Measurements from ENCODE around the gene TSHZ1.

TSHZ1 gene

DNA sequence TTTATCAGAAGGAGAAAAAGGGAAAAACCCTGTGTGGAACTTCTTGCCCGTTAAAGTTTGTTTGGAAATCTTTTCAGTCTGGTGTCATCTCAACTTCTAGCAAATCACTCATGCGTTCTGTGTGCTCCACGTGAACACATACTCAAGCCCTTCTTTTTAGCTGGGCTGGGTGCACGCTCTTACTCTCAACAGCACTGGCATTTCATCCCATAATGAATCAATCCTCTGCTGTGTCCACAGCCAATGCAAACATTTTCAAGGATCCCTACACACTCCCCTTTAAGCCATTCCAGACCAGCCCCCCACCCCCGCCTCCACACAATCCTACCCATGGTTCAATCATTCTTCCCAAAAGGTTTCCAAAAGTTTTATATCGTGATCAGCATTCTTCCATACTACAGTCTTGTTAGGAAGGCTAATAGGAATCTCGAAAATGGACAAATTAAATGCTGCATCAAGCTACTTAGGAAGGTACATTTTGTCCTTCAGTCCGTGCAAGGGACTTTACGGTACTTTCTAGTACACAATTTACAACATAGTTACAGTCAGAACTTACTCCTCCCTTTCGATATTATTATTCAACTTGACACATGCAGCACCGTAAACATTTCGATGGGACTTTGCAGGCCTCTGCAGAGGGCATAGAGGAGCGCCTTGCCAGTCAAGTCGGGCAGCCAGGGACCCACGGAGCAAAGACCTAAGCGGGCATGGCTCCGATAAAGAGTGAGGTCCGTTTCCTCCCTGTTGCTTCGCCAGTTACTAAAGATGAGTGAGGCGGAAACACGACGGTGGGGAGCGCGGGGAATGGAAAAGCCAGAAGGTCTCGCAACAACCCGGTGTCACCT, 3.1 kb upstream of the TSHZ1 start:
- peak; percentile 80 for DNase-seq (ENCODE audit: low read depth)

DNA sequence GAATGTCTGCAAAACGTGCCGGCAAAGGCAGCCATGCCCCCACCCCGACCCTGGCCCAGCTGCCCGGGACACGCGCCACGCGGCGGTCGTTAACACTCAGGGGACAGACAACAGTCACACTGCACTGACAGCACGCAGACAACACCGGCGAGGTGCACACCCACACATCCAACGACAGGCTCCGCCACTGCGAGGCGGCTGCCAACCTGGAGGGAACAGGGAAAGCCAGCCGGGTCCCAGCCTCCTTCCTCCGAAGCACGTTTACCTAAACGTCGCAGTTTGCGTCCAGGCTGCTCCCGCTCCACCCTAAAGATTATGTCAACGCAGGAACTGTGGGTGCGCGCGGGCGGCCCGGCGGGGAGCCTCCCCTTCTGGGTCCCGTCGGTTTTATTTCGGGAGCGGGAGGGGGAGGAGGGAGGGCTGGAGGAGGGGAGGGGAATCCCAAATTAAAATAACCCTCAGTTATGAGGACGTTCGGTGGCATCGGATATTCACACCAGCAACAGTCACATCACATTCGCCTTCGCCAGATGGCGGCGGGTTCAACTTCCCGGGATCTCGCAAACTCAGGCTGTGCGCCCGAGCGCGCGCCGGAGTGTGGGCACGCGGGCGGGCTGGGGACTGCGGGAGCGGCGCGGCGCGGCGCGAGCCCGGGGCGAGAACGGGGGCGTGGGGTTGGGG, 2.3 kb upstream of the TSHZ1 start:
- peak; percentile 59 for DNase-seq (ENCODE audit: low read depth)

DNA sequence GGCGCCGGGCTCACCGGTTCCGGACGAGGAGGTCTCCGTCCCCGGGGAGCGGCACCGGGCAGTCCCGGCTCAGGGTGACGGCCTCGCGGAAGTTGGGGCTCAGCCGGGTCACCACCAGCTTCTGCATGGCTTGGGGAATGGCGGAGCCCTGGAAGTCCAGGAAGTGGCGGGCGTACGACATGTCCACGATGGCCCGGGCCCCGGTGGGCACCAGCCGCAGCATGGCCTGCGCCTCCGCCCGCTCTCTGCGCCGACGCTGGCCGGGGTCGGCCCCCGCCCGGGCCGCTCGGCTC, 1.8 kb upstream of the TSHZ1 start:
- no peak for DNase-seq (ENCODE audit: low read depth)

DNA sequence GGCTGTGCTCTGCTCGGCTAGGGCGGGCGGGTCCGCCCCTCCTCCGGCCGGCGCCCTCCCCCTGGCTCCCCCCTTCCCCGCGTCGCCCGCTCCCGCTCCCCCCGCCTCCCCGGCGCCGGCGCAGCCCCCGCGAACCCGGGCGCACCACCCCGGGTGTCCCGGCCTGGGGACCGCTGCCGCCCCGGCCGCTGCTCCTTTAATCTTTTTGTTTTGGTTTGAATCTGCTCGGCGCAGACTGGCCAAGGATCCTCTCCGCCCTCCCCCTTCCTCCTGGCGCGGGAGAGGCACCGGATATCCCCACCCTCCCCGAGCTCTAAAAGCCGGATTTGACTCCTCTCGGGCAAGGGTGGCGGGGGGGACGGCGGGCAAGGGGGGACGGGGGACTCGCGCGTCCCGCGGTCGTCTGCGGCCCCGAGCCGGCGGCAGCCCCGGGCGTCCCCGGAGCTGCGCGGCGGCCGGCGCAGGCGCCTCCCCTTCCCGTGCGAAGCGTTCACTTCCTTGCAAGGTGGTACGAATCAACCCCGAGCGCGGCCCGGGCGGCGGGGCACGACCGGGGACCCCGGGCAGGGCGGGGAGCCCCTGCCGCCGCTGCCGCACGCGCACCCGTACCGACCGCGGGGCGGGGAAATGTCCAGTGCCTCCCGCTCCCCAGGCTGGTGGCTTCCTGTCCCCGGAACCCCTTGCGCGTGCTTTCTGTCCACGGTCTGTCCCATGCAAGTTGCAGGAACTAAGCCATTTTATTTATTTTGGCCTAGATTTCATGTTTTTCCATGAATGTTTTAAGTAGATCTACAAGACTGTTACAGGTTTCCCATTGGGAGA, 1.3 kb upstream of the TSHZ1 start, which contains the start of gene PTGR3:
TSS of gene PTGR3 (minus strand) at position 11 of the 822 bp plus-strand sequence. CDS start 81 bp downstream, outside the sequence.
- peak; percentile 91 for DNase-seq (ENCODE audit: low read depth)

DNA sequence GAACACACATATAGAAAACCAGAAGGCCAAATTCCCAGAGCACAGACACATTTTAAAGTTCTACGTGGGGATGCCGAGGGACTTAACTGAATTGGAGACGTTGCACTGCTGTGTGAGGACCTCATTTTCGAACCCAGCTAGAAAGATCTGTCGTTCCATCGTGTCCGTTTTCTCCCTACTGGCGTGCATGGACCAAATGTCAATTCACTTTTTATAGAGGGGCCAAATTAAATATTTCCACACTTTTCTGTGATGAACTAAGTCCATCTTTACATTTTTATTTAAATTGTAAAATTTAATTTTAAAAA, 692 bp upstream of the TSHZ1 start:
- DNase-seq (ENCODE audit: low read depth): no peak

DNA sequence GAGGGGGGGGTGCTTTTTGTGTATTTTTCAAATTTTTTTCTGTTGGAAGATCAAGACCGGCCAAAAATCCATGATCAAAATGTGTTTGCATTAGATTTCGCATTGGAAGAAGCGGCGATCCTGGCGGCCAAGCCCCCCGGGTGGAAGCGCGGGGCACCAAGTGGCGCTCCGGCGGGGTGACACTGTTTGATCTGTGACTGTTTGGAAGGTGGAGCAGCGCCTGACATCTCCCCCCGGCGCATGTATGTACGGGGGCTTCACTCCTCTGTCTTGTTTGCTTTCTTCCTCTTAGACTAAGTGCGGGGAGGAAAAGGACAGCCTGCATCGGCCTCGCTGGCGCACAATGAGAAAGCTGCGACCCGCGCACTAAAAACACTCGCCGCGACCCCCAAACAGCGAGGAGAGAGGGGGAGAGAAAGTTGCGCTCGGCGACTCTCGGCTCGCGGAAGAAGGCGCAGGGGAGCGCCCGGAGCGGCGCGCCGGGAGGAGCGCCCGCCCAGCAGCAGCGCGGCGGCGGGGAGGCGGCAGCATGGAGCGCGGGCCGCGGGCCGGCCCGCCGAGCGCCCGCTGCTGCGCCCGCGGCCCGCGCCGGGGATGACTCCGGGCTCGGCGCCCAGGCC, 515 bp downstream of the TSHZ1 start:
- DNase-seq (ENCODE audit: low read depth): no peak

DNA sequence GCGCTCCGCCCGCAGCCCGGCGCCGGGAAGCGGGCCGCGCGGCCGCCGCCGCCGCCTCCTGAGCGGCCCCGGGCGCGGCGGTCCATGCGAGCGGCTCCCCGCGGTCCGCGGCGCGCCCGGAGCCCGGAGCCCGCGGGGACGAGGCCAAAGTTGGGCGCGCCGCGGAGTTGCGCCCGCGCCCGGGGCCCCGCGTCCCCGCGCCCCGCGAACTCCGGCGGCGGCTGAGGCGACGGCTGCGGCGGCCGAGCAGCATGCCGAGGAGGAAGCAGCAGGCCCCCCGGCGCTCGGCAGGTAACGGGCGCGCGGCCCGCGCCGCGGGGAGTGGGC, 992 bp downstream of the TSHZ1 start:
- no peak for DNase-seq (ENCODE audit: low read depth)

DNA sequence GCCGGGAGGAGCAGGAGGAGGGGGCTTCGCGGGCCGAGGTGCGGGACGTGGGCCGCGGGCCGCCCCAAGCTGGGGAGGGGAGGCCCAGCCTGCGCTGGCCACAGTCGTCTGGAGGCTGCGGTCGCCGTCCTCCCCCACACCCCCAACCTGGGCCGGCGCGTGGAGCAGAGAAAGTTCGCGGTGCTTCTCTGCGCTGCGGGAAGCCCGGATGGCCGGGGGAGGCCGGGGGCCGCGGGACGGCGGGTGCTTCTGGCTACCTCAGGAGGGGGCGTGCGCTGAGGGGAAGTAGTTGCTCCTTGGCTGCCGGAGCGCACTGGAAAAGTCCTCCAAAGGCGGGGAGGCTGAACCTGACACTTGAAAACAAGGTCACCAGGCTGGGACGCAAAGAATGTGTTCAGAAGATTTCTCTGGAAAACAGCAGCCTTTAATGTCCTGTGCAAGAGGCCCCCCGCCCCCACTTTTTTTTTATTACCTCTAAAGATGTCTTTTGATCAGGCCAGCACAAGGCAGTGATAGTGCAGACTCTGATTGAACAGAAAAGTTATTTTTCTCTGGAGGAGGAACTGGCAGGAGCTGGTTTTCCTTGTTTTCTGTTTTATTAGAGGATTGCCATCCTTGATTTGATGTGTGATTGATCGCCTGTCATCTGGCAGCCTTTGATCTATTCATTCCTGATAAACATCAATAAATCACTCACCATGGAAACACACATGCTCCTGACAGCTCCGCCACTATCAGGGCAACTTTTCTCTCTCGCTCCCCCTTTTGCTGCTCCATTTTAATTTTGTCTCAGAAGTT, 1.6 kb downstream of the TSHZ1 start:
- peak; percentile 49 for DNase-seq (ENCODE audit: low read depth)

DNA sequence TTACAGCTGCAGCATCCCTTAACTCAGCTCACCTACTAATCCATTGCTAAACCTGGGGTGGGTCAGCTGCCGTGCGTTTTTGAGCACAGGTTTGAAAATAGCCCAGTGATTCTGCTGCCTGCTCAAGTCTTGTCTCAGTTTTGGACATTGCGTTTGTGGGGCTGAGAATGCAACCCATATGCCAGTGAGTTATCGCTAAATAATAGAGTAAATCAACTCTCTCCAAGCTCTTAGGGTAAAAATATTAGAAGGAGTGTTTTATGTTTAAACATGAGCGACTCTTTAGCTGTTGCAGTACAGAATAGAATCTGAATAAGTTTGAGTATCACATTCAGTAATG, 2.1 kb downstream of the TSHZ1 start:
- DNase-seq (ENCODE audit: low read depth): no peak

DNA sequence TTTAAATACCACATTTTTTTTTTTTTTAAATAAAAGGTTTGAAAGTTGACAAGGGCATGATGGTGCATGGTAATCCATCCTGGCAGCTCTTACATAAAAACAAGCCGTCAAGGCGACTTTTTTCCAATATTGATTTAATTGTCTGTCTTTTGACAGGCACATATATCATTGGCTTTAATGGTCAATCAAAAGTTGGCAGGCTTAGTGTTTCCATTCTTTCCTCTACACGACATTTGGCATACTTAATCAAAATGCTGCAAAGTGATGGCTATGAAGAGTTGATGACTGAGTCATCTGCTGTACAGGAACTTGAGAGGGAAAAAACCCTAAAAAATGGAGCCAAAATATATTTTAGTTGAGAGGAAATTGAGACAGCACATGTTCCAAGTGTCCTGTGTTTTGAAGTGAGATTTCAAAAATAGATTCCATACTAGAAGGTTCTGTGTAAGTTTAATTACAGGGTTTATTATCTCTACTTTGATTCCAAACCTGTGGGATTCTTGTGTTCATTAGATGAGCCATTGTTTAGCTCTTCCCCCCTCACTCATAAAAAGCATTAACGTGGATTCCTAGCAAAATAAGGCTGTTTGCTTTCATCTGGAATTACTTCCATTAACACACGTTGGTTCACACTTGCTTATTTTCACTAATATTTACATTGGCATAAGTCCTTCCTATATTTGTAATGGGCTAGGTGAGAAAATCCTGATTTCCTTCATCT, 3.2 kb downstream of the TSHZ1 start:
- peak; percentile 89 for DNase-seq (ENCODE audit: low read depth)

DNA sequence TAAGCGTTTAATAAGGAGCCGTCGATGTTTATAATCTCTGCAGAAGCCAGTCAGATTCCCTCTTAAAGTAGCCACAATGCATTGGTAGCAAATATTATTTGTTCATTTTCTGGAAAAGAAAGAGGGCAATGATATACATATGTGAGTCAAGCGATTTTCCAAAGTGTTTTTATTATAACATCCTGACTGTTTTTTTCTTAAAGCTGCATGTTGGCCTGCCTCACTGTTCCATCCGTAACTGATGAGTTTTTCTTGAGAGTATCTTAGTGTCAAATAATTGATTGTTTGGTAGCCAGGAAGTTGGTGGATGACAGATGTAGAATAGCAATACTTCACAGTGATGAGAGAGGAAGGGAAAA, 3.7 kb downstream of the TSHZ1 start:
- DNase-seq (ENCODE audit: low read depth): no peak

DNA sequence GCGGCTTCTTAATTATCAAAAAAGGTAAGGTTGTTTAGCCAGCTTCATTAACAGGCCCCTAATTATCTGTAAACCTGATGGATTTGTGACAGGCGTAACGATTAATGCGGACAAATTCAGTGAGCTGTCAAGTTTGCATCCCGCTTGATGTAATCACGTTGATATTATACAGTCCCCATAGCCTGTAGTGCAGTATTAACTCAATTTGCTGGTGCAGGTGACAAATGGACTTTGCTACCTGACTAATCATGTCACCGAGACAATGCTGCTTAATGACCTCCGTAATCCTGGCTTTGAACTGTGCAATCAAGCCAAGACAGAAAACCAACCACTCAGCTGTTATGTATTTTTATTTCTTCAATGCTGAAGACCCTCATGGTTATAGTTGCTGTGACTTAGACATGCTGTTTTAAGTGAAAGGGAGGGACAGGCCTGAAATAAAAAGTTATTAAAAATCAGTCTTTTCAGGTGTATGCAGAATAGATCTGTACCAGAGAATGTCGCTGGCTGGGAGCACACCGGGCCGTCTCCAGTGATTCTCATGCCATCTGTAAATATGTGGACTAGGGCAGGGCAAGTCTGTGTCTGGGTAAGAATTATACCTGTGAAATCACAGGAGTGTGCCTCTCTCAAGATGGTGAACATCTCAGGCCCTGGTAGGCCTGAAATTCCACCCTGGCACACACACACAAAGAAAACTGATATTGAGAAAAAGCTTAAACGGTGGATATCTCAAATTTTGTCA, 4.3 kb downstream of the TSHZ1 start:
- DNase-seq (ENCODE audit: low read depth): no peak

DNA sequence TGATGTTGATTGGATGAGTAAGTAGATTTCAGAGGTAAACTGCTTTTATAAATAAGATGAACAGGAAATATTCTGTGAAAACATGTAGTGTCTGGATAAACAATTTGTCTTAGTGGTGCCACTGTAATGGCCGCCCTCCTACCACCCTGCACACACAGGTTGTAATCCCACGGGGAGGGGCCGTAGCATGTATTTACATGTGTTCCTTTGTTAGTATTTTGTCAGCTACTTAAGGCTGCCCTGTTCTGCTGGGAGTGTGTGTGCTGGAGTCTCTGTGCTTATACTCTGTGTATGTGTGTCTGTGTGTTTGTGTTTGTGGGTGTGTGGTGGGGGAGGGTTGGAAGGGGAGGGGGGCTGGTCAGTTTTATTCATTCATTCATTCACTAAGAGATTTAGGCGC, 5.1 kb downstream of the TSHZ1 start:
- no peak for DNase-seq (ENCODE audit: low read depth)

DNA sequence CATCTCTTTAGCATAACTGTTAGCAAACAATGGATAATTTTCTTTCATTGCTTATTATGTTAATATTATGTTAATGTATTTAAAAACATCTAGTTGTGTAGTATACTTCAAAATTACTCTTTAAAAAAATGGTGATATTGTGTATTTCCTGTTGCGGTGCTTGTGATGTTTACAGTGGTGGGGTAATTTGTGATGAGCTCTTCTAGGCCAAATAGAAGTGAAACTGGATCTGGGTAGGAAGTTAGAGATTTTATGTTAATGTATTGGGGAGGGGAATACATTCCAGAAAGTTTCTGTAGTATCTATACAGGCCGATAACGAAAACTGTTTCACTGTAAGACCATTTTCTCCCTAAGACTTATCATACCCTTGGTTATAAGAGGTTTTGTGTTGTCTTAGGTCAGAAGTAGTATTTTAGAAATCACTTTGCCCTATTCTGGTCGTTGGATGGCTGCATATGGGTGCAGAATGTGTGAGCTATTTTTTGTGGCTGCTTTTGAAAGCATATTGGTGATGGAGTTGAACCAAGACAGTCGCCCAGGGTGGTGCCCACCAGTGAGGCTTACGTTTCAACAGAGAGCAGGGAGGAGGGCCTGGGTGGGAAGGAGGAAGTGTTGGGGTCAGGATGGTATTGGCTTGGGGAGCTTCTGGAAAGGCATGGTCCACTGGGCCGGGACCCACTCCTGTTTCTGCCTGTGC, 5.8 kb downstream of the TSHZ1 start:
- DNase-seq (ENCODE audit: low read depth): peak; percentile 59

DNA sequence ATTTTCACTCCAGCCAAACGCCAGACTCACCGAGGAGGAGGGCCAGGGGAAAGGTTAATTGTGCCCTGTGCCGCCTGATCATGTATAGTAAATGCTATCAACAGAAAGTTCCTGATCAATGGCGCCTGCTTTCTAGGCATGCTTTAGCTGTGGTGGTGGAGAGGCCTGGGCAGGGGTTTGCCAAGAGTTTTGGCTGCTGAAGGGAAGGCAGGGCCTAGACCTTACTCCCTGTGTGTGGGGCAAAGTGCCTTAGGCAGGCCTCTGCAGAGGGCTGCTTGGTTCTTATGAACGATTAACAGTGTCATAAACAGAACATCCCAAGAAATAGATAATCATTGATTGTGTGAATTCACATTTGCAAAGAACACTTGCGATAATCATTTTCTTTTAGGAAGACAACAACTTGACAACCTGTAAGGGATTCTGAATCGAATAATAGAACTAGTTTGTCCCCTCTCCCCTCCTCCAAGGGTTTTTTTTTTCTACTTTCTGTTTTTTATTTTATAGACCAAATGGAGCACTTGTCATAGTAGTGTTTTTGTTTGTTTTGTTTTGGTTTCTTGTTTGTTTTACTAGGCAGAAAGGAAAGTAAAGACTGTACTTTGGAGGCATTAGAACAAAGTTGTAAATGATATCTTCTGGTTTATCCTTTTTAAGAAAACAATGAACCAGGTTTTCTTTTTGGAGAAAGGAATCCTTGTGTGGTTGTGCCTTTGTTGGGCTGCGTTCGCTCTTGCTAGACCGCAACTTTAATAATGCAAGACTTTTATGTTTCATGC, 6.5 kb downstream of the TSHZ1 start:
- no peak for DNase-seq (ENCODE audit: low read depth)

DNA sequence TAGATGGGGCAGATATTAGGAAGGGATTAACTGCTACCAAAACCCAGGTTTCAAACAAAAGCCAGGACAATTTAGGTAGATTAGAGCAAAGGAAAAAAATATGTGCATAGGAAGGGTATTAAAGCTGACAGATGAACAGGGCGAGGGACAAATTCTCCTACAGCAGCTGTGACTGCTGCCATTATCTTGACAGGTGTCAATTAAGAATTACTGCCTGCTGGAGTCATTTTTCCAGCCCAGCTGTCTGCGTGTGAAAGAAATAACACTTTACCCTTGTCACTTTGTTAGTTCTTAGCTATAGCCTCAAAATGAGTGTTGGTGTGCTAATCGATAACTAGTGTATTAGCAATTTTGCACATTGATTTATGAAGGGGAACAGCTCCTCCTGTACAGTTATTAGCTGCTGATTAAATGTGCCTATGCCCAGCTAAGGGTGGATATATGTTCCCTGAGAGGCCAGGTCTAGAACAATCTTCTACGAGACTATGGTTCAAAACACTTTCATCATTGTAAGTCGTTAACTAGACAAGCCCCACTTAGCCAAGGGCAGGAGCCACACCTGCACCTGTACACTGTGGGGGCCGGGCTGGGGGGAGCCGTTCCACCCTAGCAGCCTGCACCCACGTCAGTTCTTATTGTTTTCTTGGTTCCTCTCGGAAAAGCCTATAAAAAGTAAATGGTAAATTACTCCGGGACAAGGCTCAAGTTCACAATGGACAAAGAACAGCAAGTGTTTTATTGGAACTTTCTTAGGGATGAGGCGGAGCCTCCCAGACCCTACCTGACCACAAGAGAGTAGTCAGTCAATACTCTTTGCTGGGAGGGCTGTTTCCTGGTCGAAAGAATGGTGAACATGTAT, 7.7 kb downstream of the TSHZ1 start:
- DNase-seq (ENCODE audit: low read depth): no peak

DNA sequence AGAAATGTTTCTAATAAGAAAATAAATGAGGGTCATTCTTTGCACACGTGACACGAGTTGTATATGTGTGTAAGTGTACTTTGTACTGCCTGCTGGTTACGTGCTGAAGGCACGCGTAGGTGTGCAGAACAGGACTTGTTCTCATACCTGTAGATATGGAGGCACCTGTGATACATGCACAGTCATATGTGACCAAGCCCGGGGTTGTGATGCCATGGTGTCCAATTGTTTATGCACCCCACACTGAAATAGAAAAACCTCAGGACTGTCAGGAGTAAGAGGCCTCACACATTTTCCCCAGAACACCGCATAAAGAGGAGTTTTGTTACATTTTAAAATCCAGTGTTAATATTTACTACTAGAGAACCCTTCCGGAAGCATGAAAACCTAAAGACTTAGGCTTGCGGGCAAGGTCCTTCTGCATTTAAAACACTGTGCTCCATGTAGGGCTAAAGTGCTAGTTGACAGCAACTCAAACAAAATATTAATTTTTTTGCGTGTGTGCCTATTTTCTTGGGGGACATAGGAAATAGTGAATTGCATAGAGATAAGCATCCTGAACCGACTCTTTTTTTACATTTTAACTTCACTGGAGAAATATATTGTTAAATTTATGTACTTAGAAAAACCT, 9.3 kb downstream of the TSHZ1 start:
- DNase-seq (ENCODE audit: low read depth): no peak

Data from EH (cell line).